Lower leg skin (tissue), 4 donors: ENCODE results near the gene PRKAA2. TPM values are rescaled to one million over a fixed set of nuclear protein-coding genes. Genes with fewer than 3 reads are reported as not detected.

ENCODE experiments used
- DNase-seq, 2 donors: peaks; one replicate each; pipeline ENCODE4 v3.0.0-alpha.2; 2019; ENCODE audit warnings: low spot score in 2 of 2
- H3K4me3 ChIP-seq: fragments of 200-600 bp; sonication (generic); 2 replicates; pipeline ENCODE4 v1.5.1; 2017; ENCODE audit warnings: mild to moderate bottlenecking, low read depth; ENCODE audit not compliant: poor library complexity, severe bottlenecking
- CTCF ChIP-seq, 3 donors: fragments of 450-650 bp; IDR thresholded peaks; one replicate each; pipeline ENCODE4 v1.5.1; 2016; ENCODE audit warnings: antibody characterized with exemption in 3 of 3, mild to moderate bottlenecking in 3 of 3, moderate library complexity in 2 of 3
- POLR2A ChIP-seq, 2 donors: fragments of 450-650 bp; IDR thresholded peaks; one replicate each; pipeline ENCODE4 v1.6.1; 2016 to 2017; ENCODE audit warnings: antibody characterized with exemption in 2 of 2, mild to moderate bottlenecking in 1 of 2, moderate library complexity in 1 of 2
- WGBS, 2 donors: methylation state at CpG; one replicate each; pipeline ENCODE4 v1.1.5; 2018; 5-methylcytosine and 5-hydroxymethylcytosine counted together
- intact Hi-C: fragments of 100-400 bp; cut with DNase I; formaldehyde crosslinking; loops from one replicate; pipeline ENCODE4 v1.15.0; 2023; ENCODE audit warnings: low total_unique reads
- total RNA-seq, 4 donors: library from RNA; depleted of rRNA; stranded (reverse); fragments of >200 nt; gene quantifications; one replicate each; pipeline ENCODE4 v1.1.0, GENCODE V29; 2016

Gene PRKAA2
- total RNA-seq, 4 donors from 2014 or later, result 0.69 to 2.1 (median 1.2) TPM

GRCh38 chr1:56647106-56647505 is 2.0 kb downstream of the PRKAA2 start:
- TF ChIP-seq CTCF (IDR thresholded peaks at IDR 0.05) (no peak), POLR2A (IDR thresholded peaks at IDR 0.05) (no peak)
- no peak for DNase-seq
- WGBS, 2 donors, result 80 to 90% methylated on average over 1 of the region's 1 CpG
- no peak overlapping the region for H3K4me3 ChIP-seq
- intact Hi-C loops, result no loop called here

- intact Hi-C loops, result no loop called here
- 68 to 88% methylated on average over 4 of the region's 4 CpGs for WGBS, 2 donors
- TF ChIP-seq POLR2A (IDR thresholded peaks at IDR 0.05) (no peak), CTCF (IDR thresholded peaks at IDR 0.05) (no peak)
- no peak overlapping the region for H3K4me3 ChIP-seq
- DNase-seq, result no peak
Measured at GRCh38 chr1:56648546-56648945, 3.4 kb downstream of the PRKAA2 start.

GRCh38 chr1:56654126-56654923 is 9.2 kb downstream of the PRKAA2 start:
- 48 to 59% methylated on average over 1 of the region's 1 CpG for WGBS, 2 donors
- intact Hi-C loops, result no loop called here
- DNase-seq, result no peak
- TF ChIP-seq CTCF (IDR thresholded peaks at IDR 0.05), result no peak
- TF ChIP-seq POLR2A (IDR thresholded peaks at IDR 0.05), result no peak
- no peak overlapping the region for H3K4me3 ChIP-seq

- intact Hi-C loops, result no loop called here
- TF ChIP-seq CTCF (IDR thresholded peaks at IDR 0.05), result no peak
- no peak for TF ChIP-seq POLR2A (IDR thresholded peaks at IDR 0.05)
- no peak overlapping the region for H3K4me3 ChIP-seq
- 90 to 91% methylated on average over 1 of the region's 1 CpG for WGBS, 2 donors
- no peak for DNase-seq
Measured at GRCh38 chr1:56655991-56656613, 11.0 kb downstream of the PRKAA2 start.

- no peak overlapping the region for H3K4me3 ChIP-seq
- DNase-seq, result no peak
- TF ChIP-seq CTCF (IDR thresholded peaks at IDR 0.05), result no peak
- TF ChIP-seq POLR2A (IDR thresholded peaks at IDR 0.05), result no peak
- intact Hi-C loops, result no loop called here
- WGBS, 2 donors, result 83 to 88% methylated on average over 4 of the region's 4 CpGs
Measured at GRCh38 chr1:56658254-56658653, 13.1 kb downstream of the PRKAA2 start.
